GM10847 (cell line): Measurements from ENCODE around the gene PRKAG2.

Experiments used
- POLR2A ChIP-seq: IDR thresholded peaks from 2 replicates; pipeline ENCODE4 v1.6.1; 2011; ENCODE audit not compliant: insufficient read length; ENCODE audit errors: extremely low read depth

PRKAG2 gene

GRCh38 chr7:151781161-151781845 lies 95.6 kb downstream of the PRKAG2 start:
- no peak for TF ChIP-seq POLR2A

GRCh38 chr7:151780631-151781030 lies 96.3 kb downstream of the PRKAG2 start:
- no peak for TF ChIP-seq POLR2A

DNA sequence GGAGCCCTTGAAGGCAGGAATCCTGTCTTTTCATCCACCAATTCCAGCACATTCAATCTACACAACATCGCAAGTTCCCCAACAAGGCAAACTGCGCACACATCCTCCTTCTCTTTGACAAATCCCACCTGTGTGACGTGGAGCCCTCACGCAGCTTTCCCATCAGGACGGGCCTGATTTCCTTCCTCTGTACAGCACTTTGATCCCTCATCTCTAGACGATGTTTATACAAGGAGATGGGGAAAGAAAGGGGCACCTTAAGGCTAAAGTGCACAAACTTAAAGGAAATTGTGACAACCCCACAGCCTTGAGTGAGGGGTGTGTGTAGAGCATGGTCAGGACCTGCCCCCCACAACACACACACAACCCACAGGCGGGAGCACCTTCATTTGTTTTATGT lies 97.2 kb downstream of the PRKAG2 start:
- TF ChIP-seq POLR2A: no peak

DNA sequence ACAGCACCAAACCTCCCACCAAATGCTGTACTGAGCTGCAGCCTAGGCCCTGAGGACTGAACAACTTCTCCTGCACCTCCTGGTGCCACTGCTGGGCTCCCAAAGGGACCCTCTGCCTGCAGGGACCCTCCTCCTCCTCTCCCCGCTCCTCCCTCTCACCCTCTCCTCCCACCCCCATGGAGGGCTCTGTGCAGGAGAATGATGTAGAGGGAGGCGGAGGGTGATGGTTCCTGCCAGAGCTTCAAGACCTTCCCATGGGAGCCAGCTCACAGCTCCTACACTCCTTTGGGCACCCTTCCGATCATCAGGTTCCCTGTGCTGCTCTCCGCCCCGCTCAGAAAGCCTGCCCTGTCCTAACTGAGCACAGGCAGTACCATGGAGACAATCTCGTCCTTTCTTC lies 97.7 kb downstream of the PRKAG2 start:
- TF ChIP-seq POLR2A: no peak

DNA sequence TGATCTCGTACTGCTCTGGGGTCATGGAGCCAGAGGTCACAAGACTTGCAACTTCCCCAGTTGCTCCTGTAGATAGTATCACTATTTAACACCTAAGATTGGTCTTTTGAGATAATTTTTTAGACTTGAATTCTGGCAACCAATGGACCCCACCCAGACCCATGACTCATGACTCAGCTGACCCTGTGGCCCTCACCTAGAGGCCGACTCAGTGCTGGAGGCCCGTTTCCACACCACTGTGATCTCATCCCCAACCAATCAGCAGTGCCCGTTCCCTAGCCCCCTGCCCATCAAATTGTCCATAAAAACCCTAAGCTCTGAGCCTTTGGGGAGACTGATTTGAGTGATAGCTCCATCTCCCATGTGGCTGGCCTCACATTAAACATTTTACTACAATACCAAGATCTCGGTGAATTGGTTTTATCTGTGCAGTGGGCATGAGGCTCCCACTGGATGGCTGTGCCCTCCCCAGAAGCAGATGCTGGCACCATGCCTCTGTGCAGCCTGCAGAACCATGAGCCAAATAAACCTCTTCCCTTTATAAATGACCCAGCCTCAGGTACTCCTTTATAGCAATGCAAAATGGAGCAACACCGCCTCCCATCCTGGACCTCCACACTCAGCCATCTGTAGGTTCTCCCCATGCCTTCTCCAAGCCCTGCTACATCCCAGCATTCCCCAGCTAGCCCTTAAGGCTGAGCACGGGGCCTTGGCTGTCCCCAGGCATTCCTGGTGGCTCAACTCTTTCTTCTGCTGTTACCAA lies 98.8 kb downstream of the PRKAG2 start:
- TF ChIP-seq POLR2A: no peak

DNA sequence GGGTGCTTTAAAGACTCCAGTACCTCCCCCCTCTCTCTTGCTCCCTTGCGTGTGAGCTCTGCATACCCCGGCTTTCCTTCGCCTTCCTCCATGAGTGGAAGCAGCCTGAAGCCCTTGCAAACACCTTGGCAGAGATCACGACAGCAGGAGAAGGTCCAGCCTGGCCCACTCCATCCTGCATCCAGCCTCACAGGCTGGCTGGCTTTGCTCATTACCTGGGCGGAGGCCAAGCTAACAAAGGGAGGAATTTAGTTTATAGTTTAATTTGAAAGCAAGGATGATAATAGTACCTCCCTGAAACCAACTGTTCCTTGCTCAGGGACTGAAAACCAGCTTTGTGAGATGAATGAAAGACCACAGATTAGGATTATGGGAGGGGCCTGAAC lies 99.4 kb downstream of the PRKAG2 start:
- no peak for TF ChIP-seq POLR2A

GRCh38 chr7:151776876-151777494 lies 99.9 kb downstream of the PRKAG2 start:
- TF ChIP-seq POLR2A: no peak

GRCh38 chr7:151776446-151776845 lies 100.5 kb downstream of the PRKAG2 start:
- TF ChIP-seq POLR2A: no peak

GRCh38 chr7:151775547-151776443 lies 101.1 kb downstream of the PRKAG2 start:
- TF ChIP-seq POLR2A: no peak

DNA sequence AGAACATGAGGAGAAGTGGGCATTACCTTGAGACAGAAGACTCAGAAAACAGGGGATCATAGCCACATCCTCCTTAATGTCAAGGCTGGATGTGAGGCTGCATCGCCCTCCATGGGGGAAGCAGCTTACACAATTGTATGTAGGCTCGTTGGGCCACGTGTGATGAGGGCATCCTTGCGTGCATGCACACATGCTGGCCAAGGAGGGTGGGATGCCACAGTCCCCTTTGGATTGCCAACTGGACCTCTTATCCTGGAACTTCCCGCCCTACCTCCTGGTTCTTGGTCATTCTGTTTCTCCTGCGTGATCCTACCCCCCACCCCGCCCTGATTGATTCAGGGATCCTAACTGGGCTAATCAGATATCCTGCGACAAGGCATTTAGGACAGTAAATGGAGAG lies 102.0 kb downstream of the PRKAG2 start:
- TF ChIP-seq POLR2A: no peak

GRCh38 chr7:151773797-151774196 lies 103.1 kb downstream of the PRKAG2 start:
- no peak for TF ChIP-seq POLR2A

DNA sequence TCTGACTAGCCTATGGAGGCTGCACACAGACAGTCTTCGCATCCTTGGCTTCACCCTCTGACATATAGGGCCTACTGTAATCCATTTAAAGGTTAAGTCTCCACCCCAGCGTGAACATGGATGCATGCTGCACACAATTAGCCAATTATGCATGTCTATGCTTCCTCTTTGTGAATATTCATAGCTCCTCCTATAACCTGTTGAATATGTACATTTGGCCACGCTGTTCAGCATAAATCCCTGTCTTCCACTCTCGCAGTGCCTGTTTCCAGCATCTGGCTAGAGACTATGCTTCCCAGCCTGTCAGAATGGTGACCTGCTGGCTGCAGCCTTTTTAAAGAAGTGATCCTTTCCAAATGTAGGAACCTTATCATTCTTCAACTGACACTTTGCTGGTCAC lies 106.7 kb downstream of the PRKAG2 start:
- no peak for TF ChIP-seq POLR2A

DNA sequence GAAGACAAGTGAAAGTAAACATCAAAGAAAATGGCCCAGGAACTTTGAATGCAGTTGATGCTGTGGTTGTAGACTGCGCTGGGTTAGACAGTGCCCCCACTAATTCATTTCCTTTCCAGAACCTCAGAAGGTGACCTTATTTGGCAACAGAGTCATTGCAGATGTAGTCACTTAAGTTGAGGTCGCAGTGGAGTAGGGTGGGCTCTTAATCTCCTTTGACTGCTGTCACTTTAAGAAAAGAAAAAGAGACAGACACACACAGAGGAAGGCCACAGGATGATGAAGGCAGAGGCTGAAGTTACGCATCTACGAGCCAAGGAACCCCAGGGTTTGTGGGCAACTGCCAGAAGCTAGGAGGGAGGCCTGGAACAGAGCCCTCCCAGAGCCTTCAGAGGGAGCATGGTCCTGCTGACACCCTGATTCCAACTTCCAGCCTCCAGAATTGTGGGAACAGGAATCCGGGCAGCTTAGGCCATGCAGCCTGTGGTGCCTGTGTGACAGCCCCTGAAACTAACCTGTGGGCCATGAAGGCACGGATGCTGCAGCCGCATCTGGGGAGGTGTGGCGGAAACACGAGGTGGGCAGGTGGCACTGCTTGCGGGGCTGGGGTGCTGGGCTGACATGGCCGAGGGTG lies 107.6 kb downstream of the PRKAG2 start:
- TF ChIP-seq POLR2A: no peak

DNA sequence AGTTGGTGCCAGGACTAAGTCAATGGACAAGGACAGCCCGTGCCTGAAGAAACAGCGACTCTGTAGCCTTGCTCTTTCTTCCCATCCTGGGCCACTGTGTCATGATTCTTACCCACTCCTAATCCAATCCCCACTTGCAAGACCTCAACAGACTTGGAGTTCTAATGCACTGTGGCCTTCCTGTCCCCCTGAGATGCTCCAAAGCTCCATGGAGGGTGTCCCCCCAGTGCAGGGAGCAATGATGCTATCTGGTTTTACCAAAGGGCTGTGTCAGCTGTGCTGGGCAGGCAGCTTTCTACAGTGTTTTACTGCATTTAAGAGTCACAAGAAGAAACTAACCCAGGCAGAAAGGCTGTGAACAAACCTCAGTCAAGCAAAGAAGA lies 108.1 kb downstream of the PRKAG2 start:
- no peak for TF ChIP-seq POLR2A

DNA sequence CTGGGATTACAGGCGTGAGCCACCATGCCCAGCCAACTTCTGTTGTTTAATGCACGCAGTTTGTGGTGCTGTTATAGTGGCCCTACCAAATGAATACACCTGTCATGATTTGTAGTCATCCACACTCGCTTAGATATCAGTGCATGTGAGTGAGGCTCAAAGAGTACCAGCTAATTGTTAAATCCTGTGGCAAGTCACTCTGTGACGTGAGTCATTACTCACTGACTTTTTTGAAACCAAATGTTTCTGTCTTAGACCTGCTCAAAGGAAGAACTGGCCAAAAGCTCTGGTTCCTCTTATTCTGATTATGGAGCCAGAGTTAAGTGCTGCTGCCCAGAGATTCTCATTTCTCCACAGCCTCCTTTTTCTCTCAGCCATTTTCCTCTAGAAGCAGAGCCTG lies 109.4 kb downstream of the PRKAG2 start:
- TF ChIP-seq POLR2A: no peak
